Transverse colon (tissue), 4 donors: Measurements from ENCODE around the gene ELF3. TPM values are rescaled to one million over a fixed set of nuclear protein-coding genes. Genes with fewer than 3 reads are reported as not detected.
"Not testable (repeated sequence)": the region's sequence is repeated elsewhere in the genome, so short reads cannot be mapped to it uniquely, and the experiment has no call there.

ENCODE experiments used
- DNase-seq: peaks from one replicate; pipeline ENCODE4 v3.0.0-alpha.2; 2019
- H3K27ac ChIP-seq, 4 donors: fragments of 200-600 bp; sonication (generic); 2 replicates each; pipeline ENCODE4 v1.5.1; 2016 to 2018; ENCODE audit warnings: inconsistent platforms in 4 of 4
- H3K27me3 ChIP-seq: fragments of 200-600 bp; sonication (generic); 2 replicates; pipeline ENCODE4 v1.5.1; 2017; ENCODE audit warnings: inconsistent platforms
- H3K36me3 ChIP-seq, 4 donors: fragments of 200-600 bp; sonication (generic); 2 replicates each; pipeline ENCODE4 v1.5.1; 2017 to 2019; ENCODE audit warnings: inconsistent platforms in 4 of 4
- H3K4me1 ChIP-seq, 4 donors: fragments of 200-600 bp; sonication (generic); 2 replicates each; pipeline ENCODE4 v1.5.1; 2017 to 2020; ENCODE audit warnings: inconsistent platforms in 4 of 4
- H3K4me3 ChIP-seq, 4 donors: fragments of 200-600 bp; sonication (generic); 1 replicate in 1 of 4; 2 replicates in 3 of 4; pipeline versions ENCODE4 v1.5.1 to v1.6.1; 2017 to 2019; ENCODE audit warnings: inconsistent platforms in 4 of 4
- H3K9me3 ChIP-seq, 2 donors: fragments of 200-600 bp; sonication (generic); 2 replicates each; pipeline ENCODE4 v1.5.1; 2017 to 2019; ENCODE audit warnings: inconsistent platforms in 2 of 2
- CTCF ChIP-seq, 5 experiments: fragments of 200-600 bp in 3 of 5; fragments of 450-650 bp in 2 of 5; sonication (generic) in 3 of 5; IDR thresholded peaks; 1 replicate in 2 of 5; 2 replicates in 3 of 5; pipeline ENCODE4 v1.5.1; 2016 to 2017; ENCODE audit warnings: antibody characterized with exemption in 5 of 5, inconsistent platforms in 3 of 5, mild to moderate bottlenecking in 2 of 5, moderate library complexity in 1 of 5
- EP300 ChIP-seq: sonication (generic); formaldehyde crosslinking; IDR thresholded peaks from one replicate; pipeline ENCODE4 v1.6.1; 2017; ENCODE audit warnings: antibody characterized with exemption, low read depth
- POLR2A ChIP-seq: fragments of 450-650 bp; IDR thresholded peaks from one replicate; pipeline ENCODE4 v1.6.1; 2016; ENCODE audit warnings: antibody characterized with exemption, mild to moderate bottlenecking, moderate library complexity
- POLR2AphosphoS5 ChIP-seq, 3 donors: sonication (generic); formaldehyde crosslinking; IDR thresholded peaks; one replicate each; pipeline ENCODE4 v1.6.1; 2016; ENCODE audit warnings: antibody characterized with exemption in 3 of 3
- WGBS, 2 donors: methylation state at CpG; one replicate each; pipeline ENCODE4 v1.1.5; 2018; ENCODE audit warnings: low coverage in 1 of 2; 5-methylcytosine and 5-hydroxymethylcytosine counted together
- in situ Hi-C, 4 donors: fragments of 200-750 bp; cut with MboI; loops; one replicate each; pipeline versions ENCODE4 v1.15.0 to v1.15.1; 2017; ENCODE audit warnings: low sequenced_read_pairs in 3 of 4, low pct_ligation_motif_present in 1 of 4, low pct_unique_long_range_greater_than_20kb in 1 of 4
- intact Hi-C: fragments of 100-400 bp; cut with DNase I; formaldehyde crosslinking; loops from one replicate; pipeline ENCODE4 v1.15.1; 2023; ENCODE audit warnings: low total_unique reads
- total RNA-seq, 4 donors: library from RNA; depleted of rRNA; stranded (reverse); fragments of >200 nt; gene quantifications; one replicate each; pipeline ENCODE4 v1.1.0, GENCODE V29; 2016

ELF3 gene
- total RNA-seq, 4 donors from 2014 or later: 581 to 1,486 (median 902) TPM

- in situ Hi-C loops: no loop called here
- TF ChIP-seq POLR2AphosphoS5 (IDR thresholded peaks at IDR 0.05) (peak; percentile 46 to 76 (median 71)), POLR2A (peak; percentile 68), EP300 (peak; percentile 68), CTCF (IDR thresholded peaks at IDR 0.05) (no peak)
Observed at GRCh38 chr1:202056644-202057334, 46.4 kb downstream of the ELF3 start.

GRCh38 chr1:202057335-202057704 lies 46.9 kb downstream of the ELF3 start:
- in situ Hi-C loops, H3K36me3 ChIP-seq, H3K4me3 ChIP-seq, H3K27me3 ChIP-seq, H3K9me3 ChIP-seq, intact Hi-C loops, DNase-seq: not testable (repeated sequence)
- peak overlapping the region; percentile 87 to 92 (median 91) for H3K27ac ChIP-seq
- WGBS, 2 donors: 30 to 49% methylated on average over 2 to 6 of the region's 6 CpGs
- H3K4me1 ChIP-seq: peaks cover 0 to 29% (median 22%) of the 10 kb centered on the region in 4 donors

More at GRCh38 chr1:202056644-202057334, 46.4 kb downstream of the ELF3 start:
- Histone ChIP-seq H3K27ac (peak overlapping the region; percentile 87 to 92 (median 91)), H3K4me3 (no peak overlapping the region), H3K27me3 (no peaks in the 10 kb centered on the region), H3K36me3 (no peaks in the 10 kb centered on the region), H3K9me3 (no peaks in the 10 kb centered on the region), H3K4me1 (peaks cover 0 to 29% (median 22%) of the 10 kb centered on the region in 4 donors)
- intact Hi-C loops: no loop called here
- 59 to 60% methylated on average over 2 to 17 of the region's 17 CpGs for WGBS, 2 donors
- DNase-seq: peak; percentile 91

GRCh38 chr1:202058001-202058908 lies 47.9 kb downstream of the ELF3 start:
- H3K27me3 ChIP-seq: peaks cover 4% of the 10 kb centered on the region
- TF ChIP-seq EP300 (no peak), POLR2AphosphoS5 (IDR thresholded peaks at IDR 0.05) (no peak), CTCF (IDR thresholded peaks at IDR 0.05) (no peak), POLR2A (no peak)
- H3K4me1 ChIP-seq: peaks cover 0 to 29% (median 22%) of the 10 kb centered on the region in 4 donors
- peak overlapping the region; percentile 87 to 92 (median 91) for H3K27ac ChIP-seq
- H3K4me3 ChIP-seq: no peak overlapping the region
- H3K36me3 ChIP-seq: no peaks in the 10 kb centered on the region
- 97% methylated on average over 3 of the region's 3 CpGs; no CpG with 5 or more reads in 1 of the 2 donors for WGBS, 2 donors
- H3K9me3 ChIP-seq: no peaks in the 10 kb centered on the region
- no peak for DNase-seq
- intact Hi-C loops (no loop called here), in situ Hi-C loops (no loop called here)

GRCh38 chr1:202061055-202061454 lies 50.7 kb downstream of the ELF3 start:
- Histone ChIP-seq H3K9me3 (no peaks in the 10 kb centered on the region), H3K27ac (no peak overlapping the region), H3K4me3 (no peak overlapping the region), H3K27me3 (peaks cover 4% of the 10 kb centered on the region), H3K4me1 (peaks cover 0 to 33% (median 21%) of the 10 kb centered on the region in 4 donors), H3K36me3 (no peaks in the 10 kb centered on the region)
- in situ Hi-C loops (no loop called here), intact Hi-C loops (no loop called here)
- WGBS, 2 donors: 73 to 80% methylated on average over 2 to 4 of the region's 4 CpGs
- DNase-seq: no peak
- TF ChIP-seq POLR2AphosphoS5 (IDR thresholded peaks at IDR 0.05) (no peak), EP300 (no peak), POLR2A (no peak), CTCF (IDR thresholded peaks at IDR 0.05) (no peak)

GRCh38 chr1:202061787-202062186 lies 51.4 kb downstream of the ELF3 start:
- H3K4me3 ChIP-seq, in situ Hi-C loops, H3K27me3 ChIP-seq, H3K36me3 ChIP-seq, H3K9me3 ChIP-seq, DNase-seq, H3K27ac ChIP-seq, intact Hi-C loops: not testable (repeated sequence)
- WGBS, 2 donors: 33 to 71% methylated on average over 5 to 6 of the region's 6 CpGs
- H3K4me1 ChIP-seq: peaks cover 0 to 25% (median 14%) of the 10 kb centered on the region in 4 donors

- intact Hi-C loops, H3K27ac ChIP-seq, DNase-seq, in situ Hi-C loops, H3K9me3 ChIP-seq, H3K36me3 ChIP-seq, H3K4me3 ChIP-seq, H3K27me3 ChIP-seq: not testable (repeated sequence)
- H3K4me1 ChIP-seq: peaks cover 0 to 19% (median 8%) of the 10 kb centered on the region in 4 donors
- 87% methylated on average over 7 of the region's 7 CpGs; no CpG with 5 or more reads in 1 of the 2 donors for WGBS, 2 donors
Observed at GRCh38 chr1:202062636-202063035, 52.2 kb downstream of the ELF3 start.
